Adrenal gland (tissue), 12 donors: Measurements from ENCODE around the gene TEKT3. TPM values are rescaled to one million over a fixed set of nuclear protein-coding genes. Genes with fewer than 3 reads are reported as not detected.
A peak's percentile ranks its signal among the peaks of the same experiment; 100 is the strongest.

Source experiments
- DNase-seq, 7 donors: peaks; one replicate each; pipeline ENCODE4 v3.0.0-alpha.2; 2019 to 2020
- H3K27ac ChIP-seq, 5 donors: fragments of 200-600 bp; sonication (generic) in 4 of 5; 1 replicate in 3 of 5; 2 replicates in 2 of 5; pipeline versions ENCODE4 v1.5.1 to v1.8.0; 2016 to 2020; ENCODE audit warnings: mild to moderate bottlenecking in 1 of 5
- H3K27me3 ChIP-seq: fragments of 200-600 bp; 2 replicates; pipeline ENCODE4 v1.8.0; 2021
- H3K36me3 ChIP-seq, 2 donors: fragments of 200-600 bp; replicated peaks in 1 of 2; 1 replicate in 1 of 2; 2 replicates in 1 of 2; pipeline versions ENCODE4 v1.5.1 to v1.8.0; 2018 to 2022
- H3K4me1 ChIP-seq, 2 donors: fragments of 200-600 bp; replicated peaks in 1 of 2; 1 replicate in 1 of 2; 2 replicates in 1 of 2; pipeline versions ENCODE4 v1.5.1 to v1.8.0; 2018 to 2021
- H3K4me3 ChIP-seq, 4 donors: fragments of 200-600 bp; sonication (generic) in 3 of 4; one replicate each; pipeline ENCODE4 v1.5.1; 2016 to 2018
- H3K9me3 ChIP-seq, 3 donors: fragments of 200-600 bp; sonication (generic) in 1 of 3; replicated peaks in 1 of 3; 1 replicate in 2 of 3; 2 replicates in 1 of 3; pipeline versions ENCODE4 v1.5.1 to v1.8.0; 2016 to 2021
- POLR2A ChIP-seq, 2 donors: fragments of 450-650 bp; IDR thresholded peaks; one replicate each; pipeline ENCODE4 v1.6.1; 2017; ENCODE audit warnings: antibody characterized with exemption in 2 of 2, mild to moderate bottlenecking in 2 of 2, moderate library complexity in 1 of 2
- WGBS, 4 donors: extraction: QIAGEN DNeasy Blood & Tissue Kit in 2 of 4; methylation state at CpG; one replicate each; pipeline versions ENCODE4 v1.1.5 to v1.1.7; 2013 to 2017; 5-methylcytosine and 5-hydroxymethylcytosine counted together
- intact Hi-C, 2 donors: fragments of 100-400 bp; cut with DNase I; formaldehyde crosslinking; loops; one replicate each; pipeline versions ENCODE4 v1.14.1 to v1.15.0; 2022 to 2023
- polyA plus RNA-seq, 3 donors: library from polyadenylated mRNA; stranded (reverse); fragments of 200-250 nt in 2 of 3; fragments of 350-450 nt in 1 of 3; fragmentation: Illumina TruSeq in 1 of 3; extraction: RNeasy Lipid Tissue Mini Kit (QIAGEN cat#74804) in 1 of 3; gene quantifications; one replicate each; pipeline ENCODE4 v1.2.3, GENCODE V29; 2013 to 2014
- total RNA-seq, 9 donors: library from RNA; depleted of rRNA in 4 of 9; stranded (reverse); fragments of >200 nt in 4 of 9; fragments of 120-200 nt in 1 of 9; fragmentation: NEBNext Ultra II Directional in 1 of 9; extraction: Animal tissue kit (Norgen Biotek cat#: 25700) in 1 of 9; gene quantifications; one replicate each; pipeline versions ENCODE4 v1.1.0 to v1.2.4, GENCODE V29; 2013 to 2023
- TF ChIP-seq, protein P1 (sequence below), 6 experiments: fragments of 450-650 bp in 4 of 6; fragments of 200-600 bp in 2 of 6; sonication (generic) in 1 of 6; IDR thresholded peaks; 1 replicate in 5 of 6; 2 replicates in 1 of 6; pipeline versions ENCODE4 v1.5.1 to v1.8.0; 2016 to 2021; ENCODE audit warnings: antibody characterized with exemption in 6 of 6, mild to moderate bottlenecking in 2 of 6, moderate library complexity in 1 of 6
- donor health status: healthy with polysubstance abuse.
- donor health status: Bipolar disorder and iron deficiency.
- donor health status: DM: yes; HTN: yes; CAD: no.
- donor health status: DM: no; HTN: no; CAD: no.
- donor health status: DM: no; HTN: no; CAD: no.
- donor health status: DM: yes; HTN: yes; CAD: no.

TEKT3 gene
- total and polyA plus RNA-seq, 12 donors = 0.39 to 5.5 (median 1.2) TPM; not detected in 2

DNA sequence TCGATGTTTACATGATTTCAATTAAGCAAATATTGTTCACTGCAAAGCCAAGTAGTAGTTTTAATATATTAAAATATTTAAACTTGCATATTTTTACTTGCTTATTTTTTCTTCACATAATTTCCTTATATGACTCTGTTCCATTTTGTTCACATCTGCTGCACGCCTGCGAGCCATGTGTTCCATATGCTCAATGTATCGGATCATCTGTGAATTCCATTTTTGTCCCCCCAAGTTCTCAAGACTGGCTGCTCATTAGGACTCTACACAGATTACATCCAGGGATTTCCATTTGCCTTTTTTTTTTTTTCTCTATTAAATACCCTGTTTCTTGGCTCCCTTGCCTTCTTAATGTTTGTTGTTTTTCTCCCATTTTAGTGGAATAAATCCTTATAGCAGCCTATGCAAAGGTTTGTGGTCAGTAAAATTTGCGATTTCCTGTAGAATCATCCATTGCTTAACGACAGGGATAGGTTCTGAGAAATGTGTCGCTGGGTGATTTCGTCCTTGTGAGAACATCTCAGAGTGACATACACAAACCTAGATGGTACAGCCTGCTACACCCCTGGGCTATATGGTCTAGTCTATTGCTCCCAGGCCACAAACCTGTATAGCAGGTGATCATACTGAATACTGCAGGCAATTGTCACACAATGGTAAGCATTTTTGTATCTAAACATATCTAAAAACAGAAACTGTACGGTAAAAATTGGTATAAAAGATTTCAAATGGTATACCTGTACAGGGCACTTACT lies 30.2 kb upstream of the TEKT3 start:
- TF ChIP-seq POLR2A (IDR thresholded peaks at IDR 0.05) = no peak
- TF ChIP-seq, protein P1, sequence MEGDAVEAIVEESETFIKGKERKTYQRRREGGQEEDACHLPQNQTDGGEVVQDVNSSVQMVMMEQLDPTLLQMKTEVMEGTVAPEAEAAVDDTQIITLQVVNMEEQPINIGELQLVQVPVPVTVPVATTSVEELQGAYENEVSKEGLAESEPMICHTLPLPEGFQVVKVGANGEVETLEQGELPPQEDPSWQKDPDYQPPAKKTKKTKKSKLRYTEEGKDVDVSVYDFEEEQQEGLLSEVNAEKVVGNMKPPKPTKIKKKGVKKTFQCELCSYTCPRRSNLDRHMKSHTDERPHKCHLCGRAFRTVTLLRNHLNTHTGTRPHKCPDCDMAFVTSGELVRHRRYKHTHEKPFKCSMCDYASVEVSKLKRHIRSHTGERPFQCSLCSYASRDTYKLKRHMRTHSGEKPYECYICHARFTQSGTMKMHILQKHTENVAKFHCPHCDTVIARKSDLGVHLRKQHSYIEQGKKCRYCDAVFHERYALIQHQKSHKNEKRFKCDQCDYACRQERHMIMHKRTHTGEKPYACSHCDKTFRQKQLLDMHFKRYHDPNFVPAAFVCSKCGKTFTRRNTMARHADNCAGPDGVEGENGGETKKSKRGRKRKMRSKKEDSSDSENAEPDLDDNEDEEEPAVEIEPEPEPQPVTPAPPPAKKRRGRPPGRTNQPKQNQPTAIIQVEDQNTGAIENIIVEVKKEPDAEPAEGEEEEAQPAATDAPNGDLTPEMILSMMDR (IDR thresholded peaks at IDR 0.05) = no peak
- Histone ChIP-seq H3K27ac (no peak overlapping the region), H3K9me3 (no peaks in the 10 kb centered on the region), H3K4me3 (no peak overlapping the region), H3K4me1 (no peaks in the 10 kb centered on the region), H3K27me3 (no peaks in the 10 kb centered on the region), H3K36me3 (no peaks in the 10 kb centered on the region)
- 76 to 93% (median 88%) methylated on average over 9 of the region's 9 CpGs for WGBS, 4 donors
- intact Hi-C loops = no loop called here
- DNase-seq = no peak

DNA sequence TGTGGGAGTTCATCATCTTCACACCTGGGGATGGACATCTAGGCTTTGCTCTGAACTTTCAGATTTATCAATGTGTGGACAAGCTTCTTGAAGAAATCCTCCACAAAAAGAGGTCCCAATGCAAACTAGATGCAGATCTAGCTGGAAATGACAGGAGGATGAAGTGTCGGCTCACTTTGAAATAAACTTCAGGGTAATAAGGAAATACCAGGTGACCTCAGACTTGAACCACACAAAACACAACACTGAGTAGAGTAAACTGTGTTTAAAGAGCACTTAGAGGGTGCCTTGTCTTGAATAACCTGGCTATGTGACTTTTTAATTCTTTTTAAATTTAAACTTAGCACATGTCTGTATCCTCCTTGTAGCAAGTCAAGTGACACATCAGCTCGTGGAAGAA lies 27.2 kb upstream of the TEKT3 start:
- intact Hi-C loops = no loop called here
- Histone ChIP-seq H3K36me3 (no peaks in the 10 kb centered on the region), H3K27me3 (no peaks in the 10 kb centered on the region), H3K27ac (peak overlapping the region in 1 of 5 donors; percentile 22), H3K4me3 (no peak overlapping the region), H3K4me1 (no peaks in the 10 kb centered on the region), H3K9me3 (no peaks in the 10 kb centered on the region)
- DNase-seq = no peak
- TF ChIP-seq, protein P1 (IDR thresholded peaks at IDR 0.05) = no peak
- TF ChIP-seq POLR2A (IDR thresholded peaks at IDR 0.05) = no peak
- WGBS, 4 donors = 70 to 80% (median 73%) methylated on average over 2 of the region's 2 CpGs

DNA sequence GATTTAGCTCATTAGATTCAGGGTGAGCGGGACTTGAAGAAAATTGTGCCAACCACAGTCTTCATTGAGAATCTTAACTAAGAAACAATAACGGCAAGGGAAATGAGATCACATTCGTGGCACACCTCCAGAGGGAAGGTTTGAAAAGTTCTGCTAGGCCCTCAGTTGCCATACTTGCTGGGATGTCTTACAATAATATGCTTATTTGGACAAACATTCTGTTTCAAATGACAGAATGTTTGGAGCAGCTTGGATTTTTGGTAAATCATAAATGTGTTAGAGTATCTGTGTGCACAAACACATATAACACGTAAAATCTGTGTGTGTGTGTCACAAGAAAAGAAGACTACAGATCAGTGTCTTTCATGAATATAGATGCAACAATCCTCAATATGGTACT lies 24.6 kb upstream of the TEKT3 start:
- Histone ChIP-seq H3K27ac (no peak overlapping the region), H3K9me3 (no peaks in the 10 kb centered on the region), H3K36me3 (no peaks in the 10 kb centered on the region), H3K4me1 (no peaks in the 10 kb centered on the region), H3K4me3 (no peak overlapping the region), H3K27me3 (no peaks in the 10 kb centered on the region)
- no peak for DNase-seq
- WGBS, 4 donors = 83 to 88% (median 86%) methylated on average over 4 of the region's 4 CpGs
- TF ChIP-seq, protein P1 (IDR thresholded peaks at IDR 0.05) = no peak
- TF ChIP-seq POLR2A (IDR thresholded peaks at IDR 0.05) = no peak
- intact Hi-C loops = no loop called here

- H3K27me3 ChIP-seq = no peaks in the 10 kb centered on the region
- no peak overlapping the region for H3K4me3 ChIP-seq
- WGBS, 4 donors = 61 to 84% (median 79%) methylated on average over 3 of the region's 3 CpGs
- no peaks in the 10 kb centered on the region for H3K9me3 ChIP-seq
- DNase-seq = peak in 6 of 7 donors; percentile 30 to 64 (median 46)
- TF ChIP-seq POLR2A (IDR thresholded peaks at IDR 0.05) = no peak
- TF ChIP-seq, protein P1 (IDR thresholded peaks at IDR 0.05) = no peak
- peak overlapping the region in 1 of 5 donors; percentile 56 for H3K27ac ChIP-seq
- no peaks in the 10 kb centered on the region for H3K36me3 ChIP-seq
- intact Hi-C loops = no loop called here
- no peaks in the 10 kb centered on the region for H3K4me1 ChIP-seq
Measured at GRCh38 chr17:15364615-15365014, 23.2 kb upstream of the TEKT3 start.
